HL-60/S4 (cell line): ENCODE data around the gene PXYLP1.

Experiments
- in situ Hi-C: fragments of 300-500 bp; cut with MboI; formaldehyde crosslinking; loops from 2 replicates; pipeline ENCODE4 v1.14.3; 2022; ENCODE audit warnings: low sequenced_read_pairs

PXYLP1 gene

DNA sequence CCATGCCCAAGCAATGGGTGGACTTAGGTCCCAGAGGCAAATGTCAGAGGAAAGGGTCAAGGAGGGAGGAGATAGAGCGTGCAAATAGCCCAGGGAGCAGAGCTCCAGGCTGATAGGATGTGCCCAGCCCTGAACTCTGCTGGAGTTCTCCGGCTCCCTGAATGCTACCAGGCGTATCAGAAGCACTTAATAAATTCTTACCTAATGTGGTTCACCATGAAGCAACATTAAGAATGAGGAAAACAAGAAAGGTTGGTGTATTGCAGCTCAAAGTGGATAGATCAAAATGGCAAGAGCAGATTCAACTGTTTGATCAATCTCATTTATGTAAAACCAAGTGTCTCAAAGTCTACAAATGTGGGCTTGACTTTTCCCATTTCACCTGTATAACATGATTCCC lies 38.3 kb downstream of the PXYLP1 start:
- in situ Hi-C loops: no loop called here

DNA sequence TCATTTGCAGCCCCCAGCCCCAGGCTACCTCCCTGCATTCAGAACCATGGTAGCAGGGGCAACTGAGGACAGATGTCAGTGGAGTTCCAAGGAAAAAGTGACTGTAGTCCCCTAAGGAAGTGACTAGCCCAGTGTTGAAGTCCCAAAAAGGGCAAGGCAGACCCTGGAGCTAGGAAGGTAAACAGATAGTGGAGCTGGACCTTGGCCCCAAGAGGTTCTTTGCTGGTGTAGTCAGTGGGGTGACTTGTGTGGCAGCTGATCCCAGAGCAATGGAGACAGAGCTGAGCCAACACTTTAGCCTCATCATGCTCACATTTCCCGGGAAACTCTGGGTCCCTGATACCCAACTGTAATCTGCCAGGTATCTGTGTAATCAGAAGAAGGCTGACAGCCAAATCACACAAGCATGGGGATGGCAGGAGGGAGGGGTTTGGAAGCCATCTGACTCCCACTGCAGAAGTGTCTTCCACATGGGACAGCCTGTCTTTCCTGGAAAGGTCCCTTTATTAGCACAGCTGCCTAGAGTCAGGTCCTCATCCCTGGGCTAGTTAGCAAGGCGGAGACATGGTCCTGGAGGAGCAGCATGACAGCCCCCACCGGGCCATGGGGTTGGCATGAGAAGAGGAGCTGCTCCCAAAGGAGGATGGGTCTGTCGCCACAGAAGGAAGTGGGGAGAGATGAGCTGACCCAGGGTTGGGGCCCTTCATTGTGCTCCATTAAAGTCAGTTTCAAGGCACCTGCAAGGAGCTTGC lies 39.8 kb downstream of the PXYLP1 start:
- in situ Hi-C loops: no loop called here

DNA sequence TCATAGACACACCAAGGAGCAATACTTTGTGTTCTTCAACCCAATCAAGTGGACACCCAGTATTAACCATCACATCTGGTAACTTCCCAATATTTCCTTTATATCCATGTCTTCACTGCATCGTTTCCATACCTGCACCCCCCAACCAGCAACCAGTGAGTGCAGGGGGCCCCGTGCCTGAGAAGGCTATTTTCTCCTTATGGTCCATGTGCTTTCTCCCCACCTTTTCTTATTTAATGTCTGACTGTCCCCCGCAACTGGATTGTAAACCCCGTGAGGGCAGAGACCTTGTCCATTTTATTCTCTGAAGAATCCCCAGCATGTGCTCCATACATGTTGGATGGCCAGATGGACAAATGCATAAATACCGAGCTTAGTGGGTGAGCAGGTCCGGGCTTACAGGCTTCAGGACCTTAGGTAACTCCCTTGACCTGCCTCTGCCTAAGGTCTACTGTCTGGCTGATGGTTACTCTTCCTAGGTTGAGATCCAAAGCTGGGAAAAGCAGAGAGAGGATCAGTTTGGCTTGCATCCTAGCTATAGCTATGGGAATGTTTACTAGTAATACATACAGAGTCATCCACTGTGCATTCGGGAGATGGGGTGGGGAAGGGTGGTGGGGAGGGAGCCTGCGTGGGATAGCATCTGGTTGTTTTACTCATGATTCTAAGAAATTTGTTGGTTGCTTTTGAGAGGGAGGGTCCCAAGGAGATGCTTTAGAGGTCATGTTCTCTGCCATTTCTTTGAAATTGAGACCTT lies 41.5 kb downstream of the PXYLP1 start:
- in situ Hi-C loops: no loop called here

- in situ Hi-C loops: no loop called here
Measured at GRCh38 chr3:141273700-141274410, 42.2 kb downstream of the PXYLP1 start.

DNA sequence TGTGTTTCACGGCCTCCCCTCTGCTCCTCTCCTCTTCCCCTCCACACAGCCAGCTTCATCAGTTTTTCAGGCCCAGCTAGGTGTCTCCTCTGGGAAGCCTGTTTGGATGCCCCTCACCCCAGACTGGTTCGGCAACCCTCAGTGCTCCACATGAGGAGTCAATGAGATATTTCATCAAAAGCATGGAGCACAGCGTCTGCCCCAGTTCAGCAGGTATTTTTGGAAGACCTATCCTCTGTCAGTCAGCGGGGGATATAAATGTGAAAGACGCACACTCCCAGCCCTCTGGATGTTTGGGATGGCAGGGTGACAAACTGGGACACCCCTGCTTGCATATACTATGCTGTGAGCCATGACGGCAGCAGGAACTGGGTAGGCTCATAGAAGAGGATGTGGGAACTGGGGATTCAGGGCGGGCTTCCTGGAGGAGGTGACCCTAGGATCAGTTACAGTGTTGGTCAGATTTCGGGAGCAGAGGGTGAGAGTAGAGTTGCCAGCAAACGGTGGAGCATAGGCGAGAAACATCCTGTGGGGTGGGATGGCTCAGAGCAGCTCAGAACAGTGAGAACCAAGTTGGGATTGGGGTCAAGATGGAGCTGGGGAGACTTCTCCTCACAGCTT lies 42.9 kb downstream of the PXYLP1 start:
- in situ Hi-C loops: no loop called here

DNA sequence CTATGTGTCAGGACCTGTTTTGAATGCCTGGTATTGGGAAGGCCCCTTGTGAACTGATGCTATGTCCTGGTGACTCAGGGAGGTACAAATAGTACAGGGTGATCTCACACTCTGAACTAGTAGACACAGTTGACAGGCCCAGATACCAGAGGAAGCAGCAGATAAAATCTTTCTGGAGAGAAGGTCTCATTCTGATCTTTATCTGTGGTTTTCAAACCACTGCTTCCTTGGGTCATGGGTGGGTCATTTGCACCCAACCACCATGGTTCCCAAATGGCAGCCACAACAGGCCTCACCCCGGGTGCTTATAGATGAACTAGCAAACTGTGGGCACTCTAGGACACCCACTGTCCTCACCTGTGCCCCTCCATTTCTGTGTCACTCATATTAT lies 43.4 kb downstream of the PXYLP1 start:
- in situ Hi-C loops: no loop called here

DNA sequence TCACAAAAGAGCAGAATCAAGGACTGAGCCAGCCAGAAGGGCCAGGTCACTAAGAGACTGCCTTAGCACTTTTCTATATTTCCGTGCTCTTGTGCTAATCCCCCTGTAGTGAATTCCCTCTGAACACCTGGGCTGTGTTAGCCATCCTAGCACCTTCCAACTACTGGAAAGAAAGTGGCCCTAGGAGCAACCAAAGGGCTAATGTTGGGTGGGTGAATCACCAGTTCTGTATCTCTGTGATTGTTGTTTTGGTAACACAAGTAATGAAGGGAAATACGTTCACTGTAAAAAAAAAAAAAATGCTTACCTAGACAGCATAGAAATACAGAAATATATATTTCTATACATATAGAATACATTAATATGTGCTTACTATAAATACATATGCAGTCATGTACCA lies 43.9 kb downstream of the PXYLP1 start:
- in situ Hi-C loops: no loop called here

GRCh38 chr3:141275973-141276372 lies 44.3 kb downstream of the PXYLP1 start:
- in situ Hi-C loops: no loop called here

DNA sequence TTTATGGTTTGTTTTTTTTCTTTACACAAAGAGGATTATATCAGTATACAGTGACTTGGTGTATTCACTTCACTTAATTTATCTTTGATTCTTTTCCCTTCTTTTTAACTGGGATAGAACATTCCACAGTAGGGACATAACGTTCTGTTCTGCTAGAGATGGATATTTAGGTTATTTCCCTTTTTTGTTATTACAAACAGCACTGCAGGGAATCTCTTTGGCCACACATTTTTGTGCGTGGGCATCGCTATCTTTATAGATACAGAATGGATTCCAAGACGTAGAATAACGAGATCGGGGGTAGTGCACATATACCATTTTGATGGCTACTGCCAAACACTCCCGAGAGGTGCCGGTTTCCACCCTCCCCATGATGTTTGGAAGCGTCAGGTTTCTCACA lies 44.8 kb downstream of the PXYLP1 start:
- in situ Hi-C loops: no loop called here

DNA sequence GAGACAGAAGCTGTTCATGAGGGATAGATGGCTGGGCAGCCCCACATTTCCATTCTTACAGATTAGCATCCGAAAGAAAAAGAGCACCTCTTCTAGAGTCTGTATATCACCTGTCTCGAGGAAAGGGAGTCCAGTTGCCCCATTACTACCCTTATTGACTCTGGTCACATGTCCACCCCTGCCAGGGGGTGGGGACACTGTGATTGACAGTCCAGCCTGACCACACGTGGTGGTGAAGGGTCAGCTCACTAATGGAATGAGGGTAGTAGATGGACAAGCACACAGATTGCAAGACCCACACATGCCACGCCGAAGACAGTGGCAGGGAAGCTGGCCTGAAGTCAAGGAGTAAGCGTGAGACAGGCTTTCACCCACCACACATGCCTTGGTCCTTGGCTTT lies 45.8 kb downstream of the PXYLP1 start:
- in situ Hi-C loops: no loop called here

- in situ Hi-C loops: no loop called here
Measured at GRCh38 chr3:141278196-141279076, 46.8 kb downstream of the PXYLP1 start.

- in situ Hi-C loops: no loop called here
Measured at GRCh38 chr3:141279077-141279967, 47.7 kb downstream of the PXYLP1 start.

DNA sequence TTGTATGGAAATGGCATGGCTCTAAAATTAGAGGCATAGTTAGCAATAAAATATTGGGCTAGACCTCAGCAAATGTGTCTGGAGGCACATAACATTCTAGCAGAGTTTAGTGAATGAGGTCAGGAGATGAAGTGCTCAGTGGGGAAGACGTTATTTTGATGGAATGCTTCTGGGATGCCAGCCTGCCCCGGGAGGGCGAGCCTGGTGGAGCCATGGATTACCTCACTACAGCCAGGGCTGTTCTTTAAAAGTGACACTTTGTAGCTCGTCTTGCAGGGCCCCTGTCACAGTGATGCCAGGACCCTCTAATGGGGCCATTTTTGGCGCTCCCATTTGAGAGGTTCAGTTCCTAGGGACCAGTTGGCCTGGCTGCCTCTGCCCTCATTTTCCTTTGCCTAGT lies 48.5 kb downstream of the PXYLP1 start:
- in situ Hi-C loops: no loop called here

DNA sequence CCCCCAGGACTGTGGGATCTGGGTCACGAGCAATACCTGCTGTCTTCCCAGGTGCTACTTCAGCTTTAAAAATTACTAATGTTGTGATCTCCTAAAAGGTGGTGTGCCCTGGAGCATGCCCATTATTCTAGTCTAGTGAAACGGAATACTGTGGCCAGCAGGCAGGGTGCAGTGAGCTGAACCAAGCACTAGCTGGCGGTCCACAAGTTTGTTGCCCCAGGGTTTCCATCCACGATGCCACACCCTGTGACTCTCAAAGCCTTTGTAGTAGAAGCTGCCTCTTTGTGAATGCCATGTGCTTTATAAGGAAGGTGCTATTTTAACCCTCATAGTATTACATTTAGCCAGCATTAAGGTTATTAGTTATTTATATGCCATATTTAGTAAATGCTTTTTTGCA lies 49.1 kb downstream of the PXYLP1 start:
- in situ Hi-C loops: no loop called here

DNA sequence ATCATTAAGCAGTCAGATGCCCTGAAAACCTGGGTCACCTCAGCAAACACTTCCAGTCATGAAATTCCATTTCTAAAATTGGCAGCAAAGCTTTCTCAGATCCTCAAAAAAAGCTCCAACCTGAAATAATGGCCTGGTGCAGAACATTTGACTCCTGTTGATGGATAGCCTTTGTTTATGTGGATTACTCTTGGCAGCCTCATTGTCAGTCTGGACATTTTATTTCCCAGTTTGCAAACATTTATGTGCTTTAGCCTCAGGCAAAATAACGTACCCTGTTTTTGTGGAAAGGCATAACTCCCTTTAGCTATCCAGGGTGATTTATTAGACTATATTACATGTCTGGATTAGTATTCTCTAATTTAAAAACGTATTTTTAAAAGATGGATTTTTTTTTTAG lies 53.9 kb downstream of the PXYLP1 start:
- in situ Hi-C loops: no loop called here

GRCh38 chr3:141286856-141287255 lies 55.2 kb downstream of the PXYLP1 start:
- in situ Hi-C loops: no loop called here

- in situ Hi-C loops: no loop called here
Measured at GRCh38 chr3:141287326-141287725, 55.7 kb downstream of the PXYLP1 start.

- in situ Hi-C loops: no loop called here
Measured at GRCh38 chr3:141288336-141288990, 56.8 kb downstream of the PXYLP1 start.

DNA sequence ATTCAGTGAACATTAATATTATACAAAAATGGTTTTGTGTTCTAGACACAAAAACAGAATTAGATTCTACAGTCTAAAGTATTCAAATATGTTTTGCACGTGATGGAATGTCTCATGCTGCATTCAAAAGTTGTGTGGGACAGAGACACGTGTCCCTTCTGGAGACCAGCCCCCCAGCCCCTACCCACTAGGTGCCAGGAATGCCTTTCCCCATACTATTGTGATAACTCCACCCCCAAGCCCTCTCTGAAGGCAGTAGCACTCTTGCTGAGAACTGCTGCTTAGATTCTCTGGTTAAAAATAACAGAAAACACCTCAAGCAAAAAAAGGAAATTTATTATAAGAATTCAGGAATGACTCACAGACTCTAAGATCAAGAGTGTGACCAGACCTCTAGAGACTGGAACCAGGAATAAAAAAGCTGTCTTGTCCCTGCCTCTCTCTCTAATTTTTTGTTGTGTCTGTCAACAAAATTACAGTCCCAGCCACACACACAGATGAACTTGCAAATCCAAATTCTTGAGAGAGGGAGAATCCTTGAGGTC lies 57.7 kb downstream of the PXYLP1 start:
- in situ Hi-C loops: no loop called here
